PFSK-1 (cell line): ENCODE results near the gene DNAH5.

Experiments used
- REST ChIP-seq, 2 experiments: IDR thresholded peaks; 2 replicates each; pipeline versions ENCODE4 v1.6.1 to v1.8.0; 2011 to 2012; ENCODE audit warnings: low read depth in 2 of 2, low read length in 2 of 2, control low read depth in 1 of 2, inconsistent platforms in 1 of 2, mild to moderate bottlenecking in 1 of 2, moderate library complexity in 1 of 2; ENCODE audit not compliant: insufficient read depth in 1 of 2
- SIN3A ChIP-seq: IDR thresholded peaks from 2 replicates; pipeline ENCODE4 v1.6.1; 2012; ENCODE audit warnings: mild to moderate bottlenecking, low read length, moderate library complexity, borderline replicate concordance; ENCODE audit not compliant: insufficient read depth

GRCh38 chr5:13866792-13867191, 77.7 kb downstream of the DNAH5 start:
- peak; percentile 91 to 100 for TF ChIP-seq REST (IDR thresholded peaks at IDR 0.05; ENCODE audit: insufficient read depth in 1 of 2, low read depth in 2 of 2, low read length in 2 of 2)
- peak; percentile 19; the same call in 1 of the 2 replicates for TF ChIP-seq SIN3A
